K562 (cell line): ENCODE measurements around the gene PLAA. TPM values are rescaled to one million over a fixed set of nuclear protein-coding genes. Genes with fewer than 3 reads are reported as not detected.
A peak's percentile ranks its signal among the peaks of the same experiment; 100 is the strongest.

ENCODE experiments used
- BRCA1 ChIP-seq, 2 experiments: fragments of 450-650 bp in 1 of 2; sonication (generic) in 1 of 2; formaldehyde crosslinking in 1 of 2; IDR thresholded peaks; 2 replicates each; pipeline versions ENCODE4 v1.5.0 to v1.6.1; 2017 to 2020; ENCODE audit warnings: mild to moderate bottlenecking in 1 of 2, missing genetic modification reagents in 1 of 2
- COPS2 ChIP-seq: fragments of 450-650 bp; conservative IDR thresholded peaks from 2 replicates; pipeline ENCODE4 v1.6.1; 2016; ENCODE audit warnings: mild to moderate bottlenecking, moderate library complexity
- DIDO1 ChIP-seq: fragments of 450-650 bp; IDR thresholded peaks from 2 replicates; pipeline ENCODE4 v1.6.1; 2016; ENCODE audit warnings: low read depth, missing biosample characterization, missing genetic modification characterization
- ETV1 ChIP-seq: fragments of 450-650 bp; conservative IDR thresholded peaks from 2 replicates; pipeline ENCODE4 v1.6.1; 2016; ENCODE audit warnings: missing genetic modification characterization, control low read depth, low read depth, missing compliant biosample characterization
- FOXJ3 ChIP-seq: sonication (generic); formaldehyde crosslinking; IDR thresholded peaks from 2 replicates; pipeline ENCODE4 v1.4.0; 2020; ENCODE audit warnings: mild to moderate bottlenecking, missing genetic modification reagents
- FOXP1 ChIP-seq: sonication (generic); formaldehyde crosslinking; IDR thresholded peaks from 2 replicates; pipeline ENCODE4 v1.8.0; 2022; ENCODE audit warnings: mild to moderate bottlenecking, missing genetic modification reagents
- HLTF ChIP-seq: fragments of 450-650 bp; IDR thresholded peaks from 2 replicates; pipeline ENCODE4 v1.6.1; 2016
- HMBOX1 ChIP-seq: sonication (generic); IDR thresholded peaks from 2 replicates; pipeline ENCODE4 v1.6.1; 2016
- HMGN3 ChIP-seq: IDR thresholded peaks from 2 replicates; pipeline ENCODE4 v1.6.1; 2011; ENCODE audit warnings: borderline replicate concordance, low read depth, mild to moderate bottlenecking, mixed read lengths, low read length; ENCODE audit not compliant: insufficient read length; ENCODE audit errors: extremely low read depth
- NFIC ChIP-seq: fragments of 450-650 bp; IDR thresholded peaks from 2 replicates; pipeline ENCODE4 v1.6.1; 2017; ENCODE audit warnings: mild to moderate bottlenecking, inconsistent platforms
- PKNOX1 ChIP-seq: fragments of 450-650 bp; IDR thresholded peaks from 2 replicates; pipeline ENCODE4 v1.6.1; 2016
- POLR2H ChIP-seq: IDR thresholded peaks from 2 replicates; pipeline ENCODE4 v1.6.1; 2016; ENCODE audit warnings: missing genetic modification characterization, low read depth, mild to moderate bottlenecking, control low read depth, missing compliant biosample characterization, moderate library complexity
- RB1 ChIP-seq: fragments of 450-650 bp; IDR thresholded peaks from 2 replicates; pipeline ENCODE4 v1.6.1; 2017; ENCODE audit warnings: low read depth, mild to moderate bottlenecking
- RERE ChIP-seq: sonication (generic); formaldehyde crosslinking; IDR thresholded peaks from 2 replicates; pipeline ENCODE4 v1.8.0; 2023; ENCODE audit warnings: missing genetic modification reagents, mild to moderate bottlenecking, borderline replicate concordance
- SOX6 ChIP-seq: fragments of 450-650 bp; IDR thresholded peaks from 2 replicates; pipeline ENCODE4 v1.6.1; 2014; ENCODE audit warnings: mild to moderate bottlenecking
- SP1 ChIP-seq: sonication (generic); formaldehyde crosslinking; IDR thresholded peaks from 2 replicates; pipeline ENCODE4 v1.8.1; 2022; ENCODE audit warnings: mild to moderate bottlenecking, missing genetic modification reagents
- TAF1 ChIP-seq: IDR thresholded peaks from 2 replicates; pipeline ENCODE4 v1.6.1; 2011; ENCODE audit warnings: mild to moderate bottlenecking, low read length, moderate library complexity; ENCODE audit not compliant: insufficient read depth, control insufficient read depth, severe bottlenecking; ENCODE audit errors: extremely low read depth
- TFAM ChIP-seq: fragments of 250-450 bp; sonication (Bioruptor Pico); conservative IDR thresholded peaks from 2 replicates; pipeline ENCODE4 v1.5.0; 2021; ENCODE audit warnings: mild to moderate bottlenecking, moderate library complexity
- XRCC4 ChIP-seq: IDR thresholded peaks from one replicate; pipeline ENCODE4 v1.6.1; 2011; ENCODE audit not compliant: insufficient read depth, insufficient read length; ENCODE audit errors: extremely low read depth
- ZEB2 ChIP-seq: fragments of 450-650 bp; IDR thresholded peaks from 2 replicates; pipeline ENCODE4 v1.6.1; 2016
- ZNF232 ChIP-seq: sonication (generic); formaldehyde crosslinking; IDR thresholded peaks from 2 replicates; pipeline ENCODE4 v1.8.0; 2022; ENCODE audit warnings: mild to moderate bottlenecking, missing genetic modification reagents
- ZNF316 ChIP-seq: fragments of 450-650 bp; IDR thresholded peaks from 2 replicates; pipeline ENCODE4 v1.6.1; 2016
- ZNF561 ChIP-seq: fragments of 450-650 bp; formaldehyde crosslinking; conservative IDR thresholded peaks from 2 replicates; pipeline ENCODE4 v1.4.0; 2020; ENCODE audit warnings: mild to moderate bottlenecking, moderate library complexity
- ZNF717 ChIP-seq: fragments of 250-450 bp; sonication (Bioruptor Pico); IDR thresholded peaks from 2 replicates; pipeline ENCODE4 v1.5.0; 2021
- polyA plus RNA-seq, 8 experiments: library from polyadenylated mRNA; depleted of rRNA in 4 of 8; stranded (reverse) in 5 of 8; unstranded in 3 of 8; fragments of >200 nt; fragmentation: Nextera tagmentation in 2 of 8; fragmentation: Illumina TruSeq in 1 of 8; extraction: Ambion mirVana in 2 of 8; extraction: Trizol in 1 of 8; gene quantifications; 2 replicates each; pipeline versions ENCODE4 v1.2.1 to v1.2.3, GENCODE V29; 2011 to 2014; ENCODE audit warnings: inconsistent platforms in 1 of 8, missing spikeins in 1 of 8
- total RNA-seq, 7 experiments: library from RNA; depleted of rRNA in 6 of 7; stranded (reverse); fragments of >200 nt in 6 of 7; fragmentation: Illumina TruSeq in 2 of 7; extraction: Trizol in 2 of 7; gene quantifications; 2 replicates each; pipeline versions ENCODE4 v1.2.1 to v1.2.3, GENCODE V29; 2011 to 2021; ENCODE audit warnings: low replicate concordance in 1 of 7

PLAA gene
- total and polyA plus RNA-seq, 9 of the 15 experiments (the other 6 are each of a cell fraction or from before 2014, with no cell fraction given): 3.5 to 20.7 (median 16.6) TPM

GRCh38 chr9:26955222-26955903, 8.3 kb upstream of the PLAA start (continued):
- TF ChIP-seq ZNF561 (no peak), ZNF232 (CRISPR knock-in tag) (no peak), XRCC4 (no peak), NFIC (0 out of 2 replicates have a peak, but pooled peaks have one; percentile 9), DIDO1 (tag) (no peak), TFAM (no peak), COPS2 (no peak), HLTF (no peak), TAF1 (peak; percentile 19), SOX6 (peak; percentile 17; the same call in 1 of the 2 replicates), ETV1 (tag) (no peak), FOXJ3 (no peak), HMGN3 (no peak), ZNF717 (CRISPR knock-in tag) (no peak), ZNF316 (no peak), RB1 (no peak), POLR2H (tag) (no peak), RERE (CRISPR knock-in tag) (no peak), PKNOX1 (peak; percentile 76), FOXP1 (CRISPR knock-in tag) (no peak), BRCA1 (IDR thresholded peaks at IDR 0.05) (no peak), BRCA1 (CRISPR knock-in tag; IDR thresholded peaks at IDR 0.05) (no peak), ZEB2 (no peak), SP1 (CRISPR knock-in tag) (no peak), HMBOX1 (peak; percentile 78)
